Activated CD8-positive, alpha-beta memory T cell treated with anti-CD3 and anti-CD28 coated beads, Interleukin-2, amount 10 ng/mL, durations not matched to agents 7 days and 5 days (primary cell): ENCODE data around the gene CCDC83. TPM values are rescaled to one million over a fixed set of nuclear protein-coding genes. Genes with fewer than 3 reads are reported as not detected.

ENCODE experiments used
- ATAC-seq: fragments of 150-1000 bp; cut with Tn5 transposase; one replicate; pipeline ENCODE4 v1.10.0; 2021; ENCODE audit warnings: moderate library complexity
- CTCF ChIA-PET: fragments of 350-600 bp; sonication (Branson Sonifier 250); formaldehyde crosslinking; loops from one replicate; lab custom pipeline; 2021; ENCODE audit warnings: antibody characterized with exemption; lab: Charles Lee
- DNase-seq: peaks from one replicate; pipeline ENCODE4 v3.0.0-alpha.2; 2020
- H3K27ac Mint-ChIP-seq: one replicate; pipeline ENCODE4 v1.8.0; 2021; ENCODE audit warnings: mild to moderate bottlenecking, mixed read lengths
- H3K27me3 Mint-ChIP-seq: one replicate; pipeline ENCODE4 v1.8.0; 2021; ENCODE audit warnings: mixed read lengths
- H3K36me3 Mint-ChIP-seq: one replicate; pipeline ENCODE4 v1.8.0; 2021; ENCODE audit warnings: mild to moderate bottlenecking, mixed read lengths
- H3K4me1 Mint-ChIP-seq: one replicate; pipeline ENCODE4 v1.8.0; 2021; ENCODE audit warnings: mixed read lengths
- H3K4me3 Mint-ChIP-seq: one replicate; pipeline ENCODE4 v1.8.0; 2021; ENCODE audit warnings: mild to moderate bottlenecking, moderate library complexity, mixed read lengths
- H3K9me3 Mint-ChIP-seq: one replicate; pipeline ENCODE4 v1.8.0; 2022; ENCODE audit warnings: low read depth, mixed read lengths
- total RNA-seq, 2 experiments: library from RNA; stranded (reverse); gene quantifications; one replicate each; pipeline ENCODE4 v1.2.3, GENCODE V29; 2021

Gene CCDC83
- total RNA-seq, 2 experiments from 2014 or later: not detected

- CTCF ChIA-PET: interaction anchor here (1.1 to 2.1 kb wide), 3 partner anchors 10 to 19 kb away, joined by 3 to 5 read pairs (median 3); partner anchors contain the start of gene CCDC83
- Mint-ChIP-seq H3K4me1 (no peaks in the 10 kb centered on the region), H3K36me3 (no peaks in the 10 kb centered on the region), H3K4me3 (no peak overlapping the region), H3K27me3 (peaks cover 4% of the 10 kb centered on the region), H3K9me3 (no peaks in the 10 kb centered on the region), H3K27ac (no peak overlapping the region)
- ATAC-seq: no peak
- DNase-seq: no peak
Observed at GRCh38 chr11:85867751-85868150, 12.6 kb downstream of the CCDC83 start.

GRCh38 chr11:85869781-85870180 lies 14.6 kb downstream of the CCDC83 start:
- ATAC-seq (no peak), DNase-seq (no peak)
- Mint-ChIP-seq H3K27ac (no peak overlapping the region), H3K27me3 (peaks cover under 1% of the 10 kb centered on the region), H3K36me3 (no peaks in the 10 kb centered on the region), H3K9me3 (no peaks in the 10 kb centered on the region), H3K4me1 (peaks cover 3% of the 10 kb centered on the region), H3K4me3 (no peak overlapping the region)
- CTCF ChIA-PET: interaction anchor here (1.5 kb wide), 1 partner anchor 9 kb away, joined by 3 read pairs; no protein-coding TSS in a partner anchor

GRCh38 chr11:85874265-85874664 lies 19.1 kb downstream of the CCDC83 start:
- Mint-ChIP-seq H3K27ac (no peak overlapping the region), H3K36me3 (no peaks in the 10 kb centered on the region), H3K27me3 (peaks cover 7% of the 10 kb centered on the region), H3K4me1 (peaks cover 6% of the 10 kb centered on the region), H3K9me3 (no peaks in the 10 kb centered on the region), H3K4me3 (no peak overlapping the region)
- DNase-seq (no peak), ATAC-seq (no peak)
- CTCF ChIA-PET: no interaction called here

GRCh38 chr11:85875505-85875904 lies 20.3 kb downstream of the CCDC83 start:
- H3K27ac Mint-ChIP-seq: no peak overlapping the region
- DNase-seq (no peak), ATAC-seq (no peak)
- H3K36me3 Mint-ChIP-seq: no peaks in the 10 kb centered on the region
- no peaks in the 10 kb centered on the region for H3K9me3 Mint-ChIP-seq
- CTCF ChIA-PET: interaction anchor here (1.2 kb wide), 1 partner anchor 21 kb away, joined by 3 read pairs; the partner anchor contains the start of gene CCDC83
- peaks cover 6% of the 10 kb centered on the region for H3K4me1 Mint-ChIP-seq
- H3K27me3 Mint-ChIP-seq: peaks cover 8% of the 10 kb centered on the region
- H3K4me3 Mint-ChIP-seq: no peak overlapping the region

GRCh38 chr11:85884581-85885021 lies 29.4 kb downstream of the CCDC83 start:
- H3K36me3 Mint-ChIP-seq: no peaks in the 10 kb centered on the region
- H3K27ac Mint-ChIP-seq: no peak overlapping the region
- DNase-seq (no peak), ATAC-seq (no peak)
- peaks cover 2% of the 10 kb centered on the region for H3K27me3 Mint-ChIP-seq
- H3K9me3 Mint-ChIP-seq: no peaks in the 10 kb centered on the region
- CTCF ChIA-PET: no interaction called here
- H3K4me3 Mint-ChIP-seq: no peak overlapping the region
- no peaks in the 10 kb centered on the region for H3K4me1 Mint-ChIP-seq

- DNase-seq: no peak
- peaks cover 2% of the 10 kb centered on the region for H3K36me3 Mint-ChIP-seq
- ATAC-seq: no peak
- no peak overlapping the region for H3K27ac Mint-ChIP-seq
- H3K4me1 Mint-ChIP-seq: no peaks in the 10 kb centered on the region
- no peak overlapping the region for H3K4me3 Mint-ChIP-seq
- no peaks in the 10 kb centered on the region for H3K9me3 Mint-ChIP-seq
- H3K27me3 Mint-ChIP-seq: peaks cover 2% of the 10 kb centered on the region
- CTCF ChIA-PET: interaction anchor here (1.1 kb wide), 1 partner anchor 18 kb away, joined by 3 read pairs; no protein-coding TSS in a partner anchor
Observed at GRCh38 chr11:85886089-85887056, 31.2 kb downstream of the CCDC83 start.

GRCh38 chr11:85889108-85889507 lies 33.9 kb downstream of the CCDC83 start:
- no peak for ATAC-seq
- Mint-ChIP-seq H3K4me3 (no peak overlapping the region), H3K4me1 (no peaks in the 10 kb centered on the region), H3K9me3 (no peaks in the 10 kb centered on the region), H3K27ac (no peak overlapping the region), H3K27me3 (peaks cover 5% of the 10 kb centered on the region), H3K36me3 (peaks cover 2% of the 10 kb centered on the region)
- CTCF ChIA-PET: no interaction called here
- DNase-seq: no peak

GRCh38 chr11:85889676-85890579 lies 34.7 kb downstream of the CCDC83 start:
- no peak for DNase-seq
- H3K9me3 Mint-ChIP-seq: no peaks in the 10 kb centered on the region
- CTCF ChIA-PET: no interaction called here
- H3K36me3 Mint-ChIP-seq: peaks cover 2% of the 10 kb centered on the region
- no peak overlapping the region for H3K27ac Mint-ChIP-seq
- ATAC-seq: no peak
- H3K4me1 Mint-ChIP-seq: no peaks in the 10 kb centered on the region
- H3K4me3 Mint-ChIP-seq: no peak overlapping the region
- H3K27me3 Mint-ChIP-seq: peaks cover 5% of the 10 kb centered on the region

GRCh38 chr11:85893395-85893794 lies 38.2 kb downstream of the CCDC83 start:
- Mint-ChIP-seq H3K27ac (no peak overlapping the region), H3K4me1 (no peaks in the 10 kb centered on the region), H3K36me3 (peaks cover 2% of the 10 kb centered on the region), H3K4me3 (no peak overlapping the region), H3K9me3 (no peaks in the 10 kb centered on the region), H3K27me3 (peaks cover 2% of the 10 kb centered on the region)
- ATAC-seq (no peak), DNase-seq (no peak)
- CTCF ChIA-PET: no interaction called here

- Mint-ChIP-seq H3K27ac (no peak overlapping the region), H3K27me3 (peaks cover 5% of the 10 kb centered on the region), H3K4me3 (no peak overlapping the region), H3K36me3 (no peaks in the 10 kb centered on the region), H3K9me3 (no peaks in the 10 kb centered on the region), H3K4me1 (no peaks in the 10 kb centered on the region)
- DNase-seq (no peak), ATAC-seq (no peak)
- CTCF ChIA-PET: no interaction called here
Observed at GRCh38 chr11:85896876-85897275, 41.7 kb downstream of the CCDC83 start.

- CTCF ChIA-PET: no interaction called here
- H3K36me3 Mint-ChIP-seq: no peaks in the 10 kb centered on the region
- H3K4me1 Mint-ChIP-seq: no peaks in the 10 kb centered on the region
- DNase-seq: no peak
- H3K9me3 Mint-ChIP-seq: no peaks in the 10 kb centered on the region
- H3K27ac Mint-ChIP-seq: no peak overlapping the region
- H3K4me3 Mint-ChIP-seq: no peak overlapping the region
- ATAC-seq: no peak
- H3K27me3 Mint-ChIP-seq: peaks cover 3% of the 10 kb centered on the region
Observed at GRCh38 chr11:85898456-85898855, 43.3 kb downstream of the CCDC83 start.

- H3K4me3 Mint-ChIP-seq: no peak overlapping the region
- CTCF ChIA-PET: no interaction called here
- H3K27me3 Mint-ChIP-seq: peaks cover 3% of the 10 kb centered on the region
Observed at GRCh38 chr11:85902353-85902752, 47.2 kb downstream of the CCDC83 start.

GRCh38 chr11:85903406-85903805 lies 48.2 kb downstream of the CCDC83 start:
- ATAC-seq (no peak), DNase-seq (no peak)
- H3K4me1 Mint-ChIP-seq: no peaks in the 10 kb centered on the region
- H3K27ac Mint-ChIP-seq: no peak overlapping the region
- peaks cover 3% of the 10 kb centered on the region for H3K27me3 Mint-ChIP-seq
- CTCF ChIA-PET: no interaction called here
- no peaks in the 10 kb centered on the region for H3K9me3 Mint-ChIP-seq
- no peak overlapping the region for H3K4me3 Mint-ChIP-seq
- H3K36me3 Mint-ChIP-seq: no peaks in the 10 kb centered on the region

More at GRCh38 chr11:85902353-85902752, 47.2 kb downstream of the CCDC83 start:
- Mint-ChIP-seq H3K9me3 (no peaks in the 10 kb centered on the region), H3K4me1 (no peaks in the 10 kb centered on the region), H3K36me3 (no peaks in the 10 kb centered on the region), H3K27ac (no peak overlapping the region)
- no peak for DNase-seq
- no peak for ATAC-seq
